ENCODE measurements around the gene OR2AE1. TPM values are rescaled to one million over a fixed set of nuclear protein-coding genes. Genes with fewer than 3 reads are reported as not detected.

Gene OR2AE1
- total and polyA plus RNA-seq, 12 donors: 0.11 to 0.28 TPM; not detected in 10

- intact Hi-C loops (cut with DNase I): no loop called here
- Histone ChIP-seq H3K9me3 (replicated peaks in 1 of 3) (peaks cover 0 to 4% (median 0%) of the 10 kb centered on the region in 3 donors), H3K27me3 (no peaks in the 10 kb centered on the region), H3K4me1 (replicated peaks in 1 of 2) (peaks cover 0 to 8% of the 10 kb centered on the region in 2 donors), H3K36me3 (replicated peaks in 1 of 2) (no peaks in the 10 kb centered on the region), H3K4me3 (no peak overlapping the region), H3K27ac (peak overlapping the region in 1 of 5 donors; percentile 60)
- TF ChIP-seq CTCF (IDR thresholded peaks at IDR 0.05) (no peak), POLR2A (IDR thresholded peaks at IDR 0.05) (no peak)
- peak; percentile 47 to 77 (median 69) for DNase-seq
- WGBS, 4 donors: 61 to 69% (median 69%) methylated on average over 15 of the region's 15 CpGs
Observed at GRCh38 chr7:99860281-99861127, 16.3 kb downstream of the OR2AE1 start.

- Histone ChIP-seq H3K27me3 (no peaks in the 10 kb centered on the region), H3K9me3 (replicated peaks in 1 of 3) (no peaks in the 10 kb centered on the region), H3K4me3 (no peak overlapping the region), H3K27ac (no peak overlapping the region), H3K4me1 (replicated peaks in 1 of 2) (peaks cover 0 to 3% of the 10 kb centered on the region in 2 donors), H3K36me3 (replicated peaks in 1 of 2) (no peaks in the 10 kb centered on the region)
- intact Hi-C loops (cut with DNase I): no loop called here
- WGBS, 4 donors: 81 to 93% (median 91%) methylated on average over 1 of the region's 1 CpG
- TF ChIP-seq CTCF (IDR thresholded peaks at IDR 0.05) (no peak), POLR2A (IDR thresholded peaks at IDR 0.05) (no peak)
- no peak for DNase-seq
Observed at GRCh38 chr7:99855236-99855635, 21.6 kb downstream of the OR2AE1 start.

GRCh38 chr7:99848420-99849216 lies 28.2 kb downstream of the OR2AE1 start:
- no peak overlapping the region for H3K4me3 ChIP-seq
- no peak for DNase-seq
- WGBS, 4 donors: 78 to 80% (median 79%) methylated on average over 6 of the region's 6 CpGs
- TF ChIP-seq CTCF (IDR thresholded peaks at IDR 0.05) (no peak), POLR2A (IDR thresholded peaks at IDR 0.05) (no peak)
- intact Hi-C loops (cut with DNase I): no loop called here
- no peaks in the 10 kb centered on the region for H3K4me1 ChIP-seq (replicated peaks in 1 of 2)
- no peaks in the 10 kb centered on the region for H3K36me3 ChIP-seq (replicated peaks in 1 of 2)
- no peaks in the 10 kb centered on the region for H3K27me3 ChIP-seq
- H3K9me3 ChIP-seq (replicated peaks in 1 of 3): no peaks in the 10 kb centered on the region
- no peak overlapping the region for H3K27ac ChIP-seq

GRCh38 chr7:99844328-99844727 lies 32.5 kb downstream of the OR2AE1 start:
- no peak for DNase-seq
- Histone ChIP-seq H3K27me3 (no peaks in the 10 kb centered on the region), H3K36me3 (replicated peaks in 1 of 2) (no peaks in the 10 kb centered on the region), H3K4me3 (no peak overlapping the region), H3K9me3 (replicated peaks in 1 of 3) (no peaks in the 10 kb centered on the region), H3K4me1 (replicated peaks in 1 of 2) (no peaks in the 10 kb centered on the region), H3K27ac (no peak overlapping the region)
- TF ChIP-seq CTCF (IDR thresholded peaks at IDR 0.05) (no peak), POLR2A (IDR thresholded peaks at IDR 0.05) (no peak)
- intact Hi-C loops (cut with DNase I): no loop called here
- WGBS, 4 donors: 37 to 66% (median 58%) methylated on average over 1 of the region's 1 CpG
